SHP77 (cell line): Measurements from ENCODE around the gene PLEKHG1.

Source experiments
- DNase-seq, 2 experiments: peaks; one replicate each; lab custom pipeline; 2025; lab: John Stamatoyannopoulos, UW

Gene PLEKHG1

DNA sequence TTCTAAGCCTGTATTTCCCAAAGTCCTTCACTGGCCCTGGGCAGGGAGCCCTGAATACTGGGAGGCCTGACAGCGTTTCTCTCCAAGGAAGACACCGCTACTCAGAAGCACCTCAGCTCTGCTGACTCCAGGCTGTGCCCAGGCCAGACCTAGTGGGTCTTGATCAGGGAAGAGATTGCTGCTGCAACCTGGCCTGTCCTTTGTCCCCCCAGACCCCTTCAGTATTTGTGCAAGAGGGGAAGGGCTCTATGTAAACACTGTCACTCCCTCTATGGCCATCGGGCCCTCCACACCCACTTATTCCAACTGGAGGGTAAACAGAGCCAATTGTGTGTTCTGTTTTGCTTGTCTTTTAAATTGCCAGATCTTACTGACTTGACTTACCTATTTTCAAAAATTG, 20.6 kb downstream of the PLEKHG1 start:
- DNase-seq: no peak

DNA sequence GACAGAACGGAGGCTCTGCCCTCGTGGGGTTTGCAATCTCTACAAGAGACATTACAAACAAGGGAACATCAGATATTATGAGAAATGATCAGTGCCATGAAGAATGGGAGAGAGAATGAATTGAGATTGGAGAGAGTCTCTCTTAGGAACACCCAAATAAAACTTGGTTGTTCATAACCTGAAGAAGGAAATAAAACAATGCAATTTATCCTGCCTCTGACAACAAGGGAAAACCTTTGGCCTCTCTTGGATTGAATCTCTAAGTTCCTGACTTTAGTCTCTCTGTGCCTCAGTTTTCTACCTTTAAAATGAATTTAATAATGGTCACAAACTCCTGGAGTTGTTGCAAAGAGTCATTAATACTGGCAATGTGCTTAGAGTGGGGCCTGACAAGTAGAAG, 21.1 kb downstream of the PLEKHG1 start:
- no peak for DNase-seq

- no peak for DNase-seq
Observed at GRCh38 chr6:150622476-150622875, 22.8 kb downstream of the PLEKHG1 start.

GRCh38 chr6:150622941-150623874, 23.5 kb downstream of the PLEKHG1 start:
- DNase-seq: peak; percentile 4 to 32

DNA sequence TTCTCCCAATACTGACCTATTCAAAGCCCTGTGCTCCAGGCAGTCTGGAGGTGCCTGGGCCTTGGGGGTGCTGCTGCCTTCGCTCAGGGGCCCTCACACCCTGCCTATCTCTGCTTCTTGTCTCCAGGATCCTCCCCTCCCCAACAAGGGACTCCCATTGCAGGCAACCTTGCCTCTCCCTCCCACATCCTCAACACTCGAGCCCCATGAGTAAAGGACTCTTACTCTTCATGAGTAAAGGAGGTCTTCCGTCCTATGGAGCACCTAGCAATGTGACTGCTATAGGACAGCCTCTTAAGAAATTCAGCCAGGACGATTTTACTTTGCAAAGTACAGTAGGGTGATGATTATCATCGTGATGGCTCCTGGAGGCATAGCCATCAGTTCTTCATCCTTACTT, 24.5 kb downstream of the PLEKHG1 start:
- no peak for DNase-seq

GRCh38 chr6:150625927-150626326, 26.2 kb downstream of the PLEKHG1 start:
- DNase-seq: no peak

DNA sequence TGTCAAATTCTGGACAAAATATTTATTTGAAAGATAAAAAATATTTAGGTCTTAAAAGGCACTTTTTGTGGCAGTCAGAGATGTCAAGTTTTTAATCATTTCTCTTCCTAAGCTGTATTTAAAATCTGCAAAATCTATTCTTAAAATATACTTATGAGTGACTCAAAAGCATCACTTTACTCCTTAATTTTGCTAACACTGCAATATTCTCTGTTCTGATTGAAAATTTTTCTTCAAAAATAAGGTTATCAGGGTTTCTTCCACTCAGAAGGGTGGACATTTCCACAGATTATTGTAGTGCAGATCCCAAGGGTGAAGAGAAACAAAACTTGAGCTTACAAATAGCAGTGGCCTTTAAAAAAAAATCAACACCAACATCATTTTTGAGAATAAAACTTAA, 27.5 kb downstream of the PLEKHG1 start:
- DNase-seq: no peak

- DNase-seq: no peak
Observed at GRCh38 chr6:150627585-150628025, 27.9 kb downstream of the PLEKHG1 start.

- no peak for DNase-seq
Observed at GRCh38 chr6:150628908-150629307, 29.2 kb downstream of the PLEKHG1 start.

DNA sequence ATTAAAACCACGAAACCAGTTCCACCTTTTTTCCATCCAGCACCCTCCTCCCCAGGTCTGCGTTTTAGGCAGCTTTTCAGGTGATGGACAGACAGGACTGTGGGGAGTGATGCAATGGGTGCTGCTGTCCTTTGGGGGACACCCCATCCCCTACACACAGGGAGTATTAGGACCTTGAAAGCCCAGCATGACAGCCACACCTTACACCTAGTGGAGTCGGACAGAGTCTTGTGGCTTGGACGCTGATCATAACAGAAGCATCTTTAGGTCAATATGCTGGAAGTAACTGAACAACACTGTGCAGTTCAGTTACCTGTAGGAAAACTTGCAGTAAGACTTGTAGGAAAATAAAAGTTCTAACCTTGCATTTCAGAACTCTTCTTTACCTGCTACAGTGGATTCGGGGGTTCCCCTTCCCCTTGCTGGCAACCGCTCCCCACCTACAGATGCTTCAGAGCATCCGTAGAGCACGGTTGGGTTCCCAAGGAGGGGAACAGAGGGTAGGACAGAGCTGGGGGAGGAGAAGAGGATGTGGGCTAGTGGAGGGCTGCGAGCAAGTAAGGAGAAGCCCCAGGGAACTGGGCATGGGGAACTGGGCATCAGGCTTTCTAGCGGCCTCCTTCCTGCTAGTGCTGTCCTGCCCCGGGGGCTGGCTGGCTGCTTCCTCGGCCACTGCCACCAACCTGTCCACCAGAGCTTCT, 31.7 kb downstream of the PLEKHG1 start:
- DNase-seq: no peak

DNA sequence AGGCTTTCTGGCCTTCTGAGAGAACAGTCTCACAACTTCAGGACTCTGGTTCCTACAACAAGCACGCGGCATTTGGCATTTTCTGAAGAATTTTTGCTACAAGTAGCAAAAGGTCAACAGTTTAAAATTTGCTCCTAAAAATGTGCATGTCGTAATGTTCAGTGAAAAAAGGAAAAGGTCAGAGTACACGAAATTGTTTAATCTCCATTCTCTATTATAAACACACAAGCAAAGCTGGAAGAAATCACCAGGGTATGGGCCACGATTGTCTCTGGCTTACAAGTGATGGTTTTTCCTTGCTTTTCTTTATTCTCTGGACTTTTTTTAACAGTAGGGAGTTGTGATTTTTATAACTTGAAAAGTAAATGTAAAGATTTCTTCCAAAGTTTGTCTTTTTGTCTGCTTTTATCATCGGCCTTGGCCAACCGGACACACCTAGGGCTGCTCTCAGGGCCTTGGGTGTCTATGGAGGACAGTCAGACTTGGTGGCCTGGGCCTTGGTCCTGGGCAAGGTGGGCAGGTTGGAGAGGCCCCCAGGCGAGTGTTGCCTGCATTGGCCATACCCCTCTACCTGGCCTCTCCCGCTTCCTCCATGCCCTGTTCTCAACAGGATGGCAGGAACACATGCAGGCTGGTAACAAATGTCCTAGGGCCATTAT, 32.4 kb downstream of the PLEKHG1 start:
- no peak for DNase-seq

GRCh38 chr6:150632785-150633485, 33.2 kb downstream of the PLEKHG1 start:
- DNase-seq: no peak

GRCh38 chr6:150633486-150633834, 33.8 kb downstream of the PLEKHG1 start:
- no peak for DNase-seq

DNA sequence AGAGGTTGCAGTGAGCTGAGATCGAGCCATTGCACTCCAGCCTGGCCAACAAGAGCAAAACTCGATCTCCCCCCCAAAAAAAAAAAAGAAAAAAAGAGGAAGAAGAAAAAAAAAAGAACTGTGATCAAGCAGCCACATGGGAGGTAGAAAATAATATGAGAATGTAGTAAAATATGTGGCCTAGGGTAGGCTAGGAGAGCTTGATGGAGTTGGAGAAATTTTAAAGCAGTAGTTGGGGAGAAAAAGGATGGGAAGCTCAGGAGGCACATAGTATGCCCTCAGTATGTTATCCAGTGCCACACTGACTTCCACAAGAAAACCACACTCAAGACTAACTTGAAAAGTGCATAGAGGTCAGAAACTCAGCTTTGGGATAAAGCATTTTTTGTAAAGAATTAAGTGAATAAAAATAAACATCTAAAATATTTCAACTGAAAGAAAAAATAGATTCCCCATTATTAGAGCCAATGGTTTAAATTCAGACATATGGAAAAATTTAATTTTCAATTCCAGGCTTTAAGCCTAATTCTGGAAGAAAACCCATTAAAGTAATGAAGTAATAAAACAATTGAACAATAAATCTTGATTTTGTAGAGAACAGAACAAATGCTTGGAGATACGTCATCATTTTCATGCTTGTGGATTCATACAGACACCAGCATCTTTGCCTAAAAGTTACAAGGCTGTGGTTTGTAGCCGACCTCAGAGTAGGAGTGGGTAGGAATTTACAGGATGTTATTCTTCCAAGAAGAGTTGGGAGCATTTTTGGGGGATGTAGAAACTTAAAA, 34.7 kb downstream of the PLEKHG1 start:
- no peak for DNase-seq

DNA sequence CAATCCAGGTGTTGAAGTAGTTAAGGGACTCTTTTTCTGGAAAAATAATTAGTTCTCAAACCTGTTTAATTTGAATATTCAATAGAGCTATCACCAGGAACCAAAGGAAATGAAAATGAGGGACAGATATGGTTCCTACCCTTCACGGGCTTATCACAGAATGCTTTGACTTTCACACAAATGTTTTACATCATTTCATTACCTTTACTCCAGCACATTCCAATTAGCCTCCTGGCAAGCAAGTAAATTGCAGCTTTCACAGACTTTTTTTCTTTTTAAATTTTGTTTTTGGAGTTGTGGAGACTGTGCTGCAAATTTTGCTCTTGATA, 35.2 kb downstream of the PLEKHG1 start:
- no peak for DNase-seq

DNA sequence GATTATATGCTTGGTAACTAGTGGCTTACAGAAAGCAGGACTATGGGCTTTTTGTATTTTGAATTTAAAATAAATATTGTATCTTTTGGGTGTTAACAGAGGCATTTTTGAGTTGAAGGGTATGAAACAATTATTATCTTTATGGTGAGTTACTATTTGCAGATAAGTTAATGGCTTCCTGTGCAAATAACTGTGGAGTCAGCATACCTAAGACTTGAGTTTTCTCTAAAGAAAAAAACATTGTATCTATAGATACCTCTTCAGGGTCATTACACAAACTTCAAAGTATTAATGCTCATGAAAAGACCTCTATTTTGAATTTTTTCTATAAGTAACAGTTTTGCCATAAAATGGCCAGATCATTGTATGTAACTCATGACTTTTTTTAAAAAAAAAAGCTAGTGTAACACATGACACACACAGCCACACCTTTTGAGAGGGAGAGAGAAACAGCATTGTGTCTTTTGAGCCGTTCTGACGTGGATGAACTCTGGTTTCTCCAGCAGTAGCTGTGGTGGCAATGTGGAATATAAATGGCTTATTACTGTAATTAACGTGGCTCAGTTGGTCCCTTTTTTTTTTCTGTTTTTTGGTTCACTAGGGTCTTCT, 36.3 kb downstream of the PLEKHG1 start:
- no peak for DNase-seq

- DNase-seq: no peak
Observed at GRCh38 chr6:150636808-150637207, 37.1 kb downstream of the PLEKHG1 start.

DNA sequence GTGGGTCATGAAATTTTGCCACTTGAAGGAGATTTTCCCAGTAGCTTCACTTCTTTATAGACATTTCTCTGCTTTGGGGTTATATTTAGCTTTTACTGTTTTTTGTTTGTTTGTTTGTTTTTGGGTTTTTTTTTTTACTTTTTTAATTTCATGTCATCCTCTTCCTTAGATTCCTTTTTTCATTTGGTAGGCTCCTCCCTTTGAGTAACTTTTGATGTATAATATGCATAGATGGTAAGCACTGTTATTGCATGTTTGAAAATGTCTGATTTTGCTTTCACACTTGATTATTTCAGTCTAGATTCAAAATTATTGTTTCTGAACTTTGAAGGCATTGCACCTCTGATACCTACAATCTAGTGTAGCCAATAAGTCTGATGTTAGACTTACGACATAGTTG, 37.6 kb downstream of the PLEKHG1 start:
- no peak for DNase-seq

DNA sequence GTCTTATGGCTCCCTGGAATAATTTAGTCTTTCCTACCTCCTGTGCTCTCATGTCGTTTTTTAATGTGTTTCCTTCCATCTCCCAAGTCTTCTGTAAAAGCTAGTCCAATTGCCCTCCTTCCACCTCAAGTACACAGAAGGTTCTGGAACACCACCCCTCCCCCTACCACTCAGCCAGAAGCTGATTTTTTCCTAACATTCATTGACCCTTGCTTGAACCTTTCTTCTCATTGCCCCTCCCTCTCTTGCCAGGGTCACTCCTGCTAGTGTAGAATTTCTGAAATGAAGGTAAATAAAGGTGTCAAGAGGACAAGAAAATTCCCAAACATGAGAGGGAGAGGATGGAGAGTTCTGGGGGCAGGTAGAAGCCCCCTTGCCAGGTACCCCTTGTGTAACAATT, 38.6 kb downstream of the PLEKHG1 start:
- no peak for DNase-seq

- no peak for DNase-seq
Observed at GRCh38 chr6:150638765-150639164, 39.1 kb downstream of the PLEKHG1 start.

DNA sequence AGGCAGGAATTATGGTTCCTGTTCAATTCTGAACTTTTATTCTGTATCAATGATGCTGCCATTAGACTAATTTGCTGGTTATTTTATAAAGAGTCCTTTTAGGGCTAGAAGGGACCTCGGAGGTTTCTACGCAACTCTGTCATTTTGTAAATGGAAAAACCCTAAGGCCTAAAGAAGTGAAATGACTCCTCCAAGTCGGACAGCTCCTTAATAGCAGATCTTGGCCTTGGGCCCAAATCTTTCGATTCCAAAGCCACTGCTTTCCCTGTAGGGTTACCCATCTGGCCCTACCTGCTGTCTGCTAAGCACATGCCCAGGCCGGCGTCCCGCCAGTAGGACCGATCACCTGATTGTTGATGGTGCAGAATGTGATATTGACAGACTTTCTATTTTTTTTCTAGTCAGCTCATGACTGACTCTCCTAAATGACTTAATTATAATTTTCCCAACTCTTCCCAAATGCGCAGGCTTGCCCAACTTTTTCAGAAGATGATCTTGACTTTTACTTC, 40.2 kb downstream of the PLEKHG1 start:
- DNase-seq: no peak
